GM21526 (cell line): ENCODE measurements around the gene ITPRIPL2.
A peak's percentile ranks its signal among the peaks of the same experiment; 100 is the strongest.

Experiments
- ATAC-seq: cut with Tn5 transposase; IDR thresholded peaks from one replicate; pipeline ENCODE4 v1.9.1; 2021; ENCODE audit warnings: moderate library complexity; ENCODE audit not compliant: unreplicated experiment, low FRiP score

Gene ITPRIPL2

DNA sequence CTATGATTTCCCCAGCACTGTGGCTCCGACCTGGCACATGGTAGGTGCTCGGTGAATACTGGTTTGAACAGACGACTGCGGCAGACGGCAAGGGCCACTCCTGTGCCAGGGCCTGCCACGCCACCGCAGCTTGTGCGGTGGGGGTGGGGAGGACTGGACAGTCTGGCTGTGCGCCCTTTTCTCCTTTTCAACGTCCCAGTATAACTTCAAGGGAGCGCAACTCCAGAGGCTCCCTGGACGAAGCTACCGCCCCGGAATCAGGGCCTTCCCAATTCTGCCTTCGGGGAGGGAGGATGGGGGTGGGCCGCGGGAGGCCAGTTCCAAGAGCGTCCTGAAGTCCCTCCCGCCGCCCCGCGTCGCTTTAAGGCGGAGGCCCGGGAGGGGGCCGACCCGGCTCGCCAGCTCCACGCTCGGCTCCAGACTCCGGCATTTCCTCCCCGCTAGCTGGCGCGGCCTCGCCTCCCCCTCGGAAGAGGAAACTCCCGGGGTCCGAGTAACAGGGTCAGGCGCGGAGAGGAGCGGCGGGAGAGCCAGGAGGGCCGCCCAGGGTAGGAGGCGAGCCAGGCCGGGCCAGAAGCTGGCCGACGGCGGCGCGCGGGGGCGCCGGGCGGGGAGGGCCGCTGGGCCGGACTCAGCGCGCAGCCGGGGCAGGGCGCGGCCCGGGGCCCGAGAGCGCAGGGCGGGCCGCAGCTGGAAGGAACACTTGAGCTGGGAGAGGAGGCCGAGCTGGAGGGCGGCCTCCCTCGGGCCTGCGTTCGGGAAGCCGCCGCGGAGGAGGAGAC lies at the start of gene ITPRIPL2:
Gene ITPRIPL2 (plus strand): TSS at position 388 of the 782 bp plus-strand sequence. CDS start 498 bp downstream, outside the sequence.
- no peak for ATAC-seq

GRCh38 chr16:19066988-19067348 lies 46.8 kb upstream of the ITPRIPL2 start:
- no peak for ATAC-seq

GRCh38 chr16:19067349-19068236 lies 46.2 kb upstream of the ITPRIPL2 start, which contains the start of gene COQ7:
COQ7 (plus strand) TSS chr16:19067614; CDS start chr16:19067665, 51 bp downstream.
- ATAC-seq, result peak; percentile 87

- ATAC-seq, result no peak
These were observed 45.4 kb upstream of the ITPRIPL2 start for GRCh38 chr16:19068237-19068815.

DNA sequence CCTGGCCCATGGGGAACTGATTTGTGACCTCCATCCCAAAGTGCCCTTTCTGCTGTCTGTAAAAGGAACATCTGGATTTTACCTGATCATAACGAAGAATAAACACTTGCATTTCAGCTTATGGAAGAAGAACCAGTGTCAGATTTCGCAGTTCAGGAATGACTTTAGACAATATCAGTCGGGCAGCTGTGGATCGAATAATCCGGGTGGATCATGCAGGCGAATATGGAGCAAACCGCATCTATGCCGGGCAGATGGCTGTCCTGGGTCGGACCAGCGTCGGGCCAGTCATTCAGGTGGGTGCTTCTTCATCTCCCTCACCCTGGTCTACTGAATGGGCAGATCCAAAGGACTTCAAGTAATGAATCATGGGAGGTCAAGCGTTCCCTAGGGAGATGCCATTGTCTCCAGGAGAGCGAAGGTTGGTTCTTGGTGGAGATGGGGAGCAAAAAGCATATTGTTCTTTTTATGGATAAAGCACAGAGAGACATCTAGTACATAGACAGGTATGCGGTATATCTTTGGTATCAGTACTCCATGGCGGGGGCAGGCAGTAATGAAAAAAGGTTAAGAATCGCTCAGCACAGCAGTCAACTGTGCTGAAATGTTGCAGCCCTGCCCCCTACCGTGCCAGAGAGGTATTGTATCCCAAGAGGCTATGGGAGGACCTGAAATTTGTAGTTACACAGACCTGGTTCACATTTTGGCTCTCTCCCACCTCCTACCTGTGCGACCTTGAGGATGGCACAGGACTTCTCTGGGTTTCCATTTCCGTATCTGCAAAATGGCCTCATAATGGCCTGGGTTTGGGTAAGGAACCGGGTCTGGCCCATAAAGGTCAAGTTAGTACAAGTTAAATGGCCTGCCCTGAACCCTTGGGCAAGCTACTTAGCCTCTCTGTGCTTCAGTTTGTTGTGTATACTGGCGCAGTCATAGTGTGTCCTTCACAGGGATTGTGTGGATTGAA lies 41.7 kb upstream of the ITPRIPL2 start:
- ATAC-seq, result no peak

- ATAC-seq, result no peak
These were observed 40.4 kb upstream of the ITPRIPL2 start for GRCh38 chr16:19073344-19073743.

GRCh38 chr16:19073863-19074262 lies 39.9 kb upstream of the ITPRIPL2 start:
- ATAC-seq, result no peak

DNA sequence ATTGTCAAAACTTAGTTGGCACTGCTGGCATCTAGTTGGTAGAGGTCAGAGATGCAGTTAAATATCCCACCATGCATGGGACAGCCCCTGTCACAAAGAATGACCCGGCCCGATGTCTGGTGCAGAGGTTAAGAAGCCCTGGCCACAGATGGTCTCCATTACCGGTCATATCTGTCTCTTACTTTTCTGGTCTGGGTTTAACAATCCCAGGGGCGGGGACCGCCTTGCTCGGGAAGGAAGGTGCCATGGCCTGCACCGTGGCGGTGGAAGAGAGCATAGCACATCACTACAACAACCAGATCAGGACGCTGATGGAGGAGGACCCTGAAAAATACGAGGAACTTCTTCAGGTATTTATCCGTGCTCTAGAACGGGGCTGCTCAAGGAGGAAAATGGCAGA lies 38.3 kb upstream of the ITPRIPL2 start:
- no peak for ATAC-seq

DNA sequence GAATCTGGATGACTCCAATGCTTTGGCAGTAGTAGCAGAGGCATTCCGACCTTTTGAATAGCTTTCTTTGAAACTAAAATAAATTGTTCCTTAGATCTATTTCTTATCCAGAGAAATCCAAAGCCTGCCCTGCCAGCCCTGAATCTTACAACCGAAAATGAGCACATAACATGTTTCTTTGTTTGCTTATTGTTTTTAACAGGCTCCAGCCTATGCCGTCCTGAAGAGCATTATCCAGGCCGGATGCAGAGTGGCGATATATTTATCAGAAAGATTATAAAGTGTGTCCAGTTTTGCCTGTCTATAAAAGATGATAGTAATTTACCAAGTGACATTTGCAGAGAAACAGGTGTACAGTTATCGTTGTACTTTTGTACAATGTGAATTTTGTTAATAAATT lies 35.9 kb upstream of the ITPRIPL2 start:
- ATAC-seq, result no peak

- no peak for ATAC-seq
These were observed 30.1 kb upstream of the ITPRIPL2 start for GRCh38 chr16:19083670-19084069.

DNA sequence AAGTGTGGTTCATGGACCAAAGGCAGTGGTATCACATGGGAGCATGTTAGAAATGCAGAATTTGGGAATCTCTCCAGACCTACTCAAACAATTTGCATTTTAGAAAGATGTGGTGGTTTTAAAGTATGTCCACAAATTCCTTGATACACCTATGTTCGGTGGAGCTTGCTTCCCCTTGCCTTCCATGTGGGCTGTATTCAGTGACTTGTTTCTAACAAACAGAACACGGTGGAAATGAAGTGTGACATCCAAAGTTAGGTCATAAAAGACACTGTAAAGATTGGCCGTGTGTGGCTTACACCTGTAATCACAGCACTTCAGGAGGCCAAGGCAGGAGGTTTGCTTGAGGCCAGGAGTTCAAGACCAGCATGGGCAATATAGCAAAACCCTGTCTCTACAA lies 29.6 kb upstream of the ITPRIPL2 start:
- no peak for ATAC-seq

DNA sequence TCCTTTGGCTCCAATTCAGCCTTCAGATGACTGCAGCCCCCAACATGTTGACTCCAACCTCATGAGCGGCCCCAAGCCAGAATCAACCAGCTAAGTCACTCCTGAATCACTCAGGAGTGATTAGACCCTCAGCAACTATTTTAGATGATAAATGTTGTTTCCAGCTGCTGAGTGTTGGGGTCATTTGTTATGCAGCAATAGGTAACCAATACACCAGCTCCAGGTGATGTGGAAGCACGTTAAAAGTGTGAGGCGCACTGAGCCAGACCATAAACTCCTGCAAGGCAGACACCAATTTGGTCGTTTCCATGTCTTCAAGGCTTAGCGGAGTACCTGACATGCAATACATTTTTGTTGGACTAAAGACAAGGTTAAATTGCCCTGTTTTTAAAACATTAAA lies 28.9 kb upstream of the ITPRIPL2 start:
- no peak for ATAC-seq

- no peak for ATAC-seq
These were observed 28.0 kb upstream of the ITPRIPL2 start for GRCh38 chr16:19085679-19086200.

GRCh38 chr16:19086322-19087199 lies 27.2 kb upstream of the ITPRIPL2 start:
- ATAC-seq, result no peak

DNA sequence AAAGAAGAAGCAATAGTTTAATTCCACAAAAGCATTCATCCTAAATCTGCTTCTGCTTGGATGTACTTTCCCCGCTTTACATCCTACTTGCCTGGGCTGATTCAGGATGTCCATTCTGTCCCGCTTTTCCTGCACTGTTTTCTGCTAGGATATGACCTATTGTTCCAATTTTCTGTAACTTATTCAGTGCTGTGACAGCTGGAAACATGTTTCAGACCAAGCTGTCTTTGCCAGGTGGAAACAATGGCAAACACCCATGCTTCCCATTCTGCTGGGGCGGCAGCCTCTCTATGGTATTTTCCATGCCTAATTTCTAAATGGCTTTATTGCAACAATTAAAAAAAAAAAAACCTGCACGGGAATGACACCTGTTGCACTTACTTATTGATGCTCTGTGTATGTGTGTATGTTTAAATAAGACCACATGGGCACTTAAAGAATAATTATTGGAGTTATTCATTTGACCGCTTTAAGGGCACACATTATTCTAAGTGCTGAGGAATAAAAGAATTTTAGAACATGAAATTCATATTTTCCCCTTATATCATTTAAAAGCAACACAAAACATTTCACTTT lies 25.3 kb upstream of the ITPRIPL2 start:
- no peak for ATAC-seq

DNA sequence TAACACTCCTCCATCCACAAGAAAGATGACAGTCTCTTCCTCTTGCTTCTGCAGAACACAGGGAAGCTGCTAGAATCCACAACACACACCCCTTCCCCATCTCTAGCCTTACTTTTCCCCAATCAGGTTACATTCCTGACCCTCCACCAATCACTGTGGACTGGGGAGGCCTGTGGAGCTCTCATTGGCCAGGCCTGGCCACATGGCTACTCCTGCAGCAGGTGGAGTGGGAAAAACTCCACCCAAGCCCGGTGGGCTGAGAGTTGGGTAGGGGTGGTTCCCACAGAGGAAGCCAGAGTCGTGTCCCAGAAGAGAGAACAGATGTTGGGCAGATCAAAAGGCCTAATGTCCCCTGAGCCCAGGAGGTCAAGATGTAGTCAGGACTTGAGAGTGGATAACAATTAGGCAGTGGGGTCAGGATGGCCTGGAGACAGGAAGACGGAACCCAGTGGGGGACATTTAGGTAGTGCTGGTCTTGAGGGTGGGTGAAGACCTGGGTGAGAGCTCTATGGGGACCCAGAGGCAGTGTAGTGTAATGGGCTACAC lies 24.3 kb upstream of the ITPRIPL2 start:
- no peak for ATAC-seq

DNA sequence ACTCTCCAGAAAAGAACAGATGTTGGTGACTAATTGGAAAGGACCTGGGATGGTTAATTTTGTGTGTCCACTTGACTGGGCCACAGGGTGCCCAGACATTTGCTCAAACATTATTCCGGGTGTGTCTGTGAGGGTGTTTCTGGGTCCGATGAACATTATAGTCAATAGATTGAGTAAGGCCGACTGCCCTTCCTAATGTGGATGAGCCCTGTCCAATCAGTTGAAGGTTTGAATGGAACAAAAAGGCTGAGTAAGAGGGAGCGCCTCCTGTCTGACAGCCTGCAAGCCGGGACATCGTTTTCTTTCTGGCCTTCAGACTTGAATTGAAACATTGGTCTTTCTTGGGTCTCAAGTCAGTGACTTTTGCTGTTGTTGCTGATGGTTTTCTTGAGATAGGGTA lies 22.8 kb upstream of the ITPRIPL2 start:
- ATAC-seq, result no peak
